Astrocyte (in vitro differentiated cells and primary cell): ENCODE results near the gene TOB1.

ENCODE experiments used
- EZH2 ChIP-seq: IDR thresholded peaks from 2 replicates; pipeline ENCODE4 v1.6.1; 2012; ENCODE audit warnings: mild to moderate bottlenecking, low read length, inconsistent platforms; ENCODE audit not compliant: insufficient read depth
- TF ChIP-seq, protein P1 (sequence below): IDR thresholded peaks from 2 replicates; pipeline ENCODE4 v1.5.1; 2011; ENCODE audit warnings: low read depth, mild to moderate bottlenecking, inconsistent platforms, low read length, moderate library complexity; ENCODE audit not compliant: insufficient read depth

DNA sequence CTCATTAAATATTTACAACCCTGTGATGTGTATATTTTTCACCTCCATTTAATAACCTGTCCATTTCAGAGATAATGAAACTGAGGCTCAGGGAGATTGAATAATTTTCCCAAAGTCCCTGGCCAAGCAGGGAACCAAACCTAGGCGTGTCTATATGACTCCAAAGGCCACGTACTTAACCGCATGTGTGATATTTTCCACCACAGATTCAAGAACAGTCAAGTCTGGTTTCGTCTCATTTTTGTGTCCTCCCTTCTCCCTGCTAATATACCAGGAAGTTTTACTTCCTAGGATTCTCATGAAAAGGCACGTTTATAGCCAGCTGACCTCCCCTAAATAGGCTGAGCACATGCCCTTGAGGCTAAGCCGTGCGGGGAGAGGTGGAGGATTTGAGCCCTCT, 15.5 kb downstream of the TOB1 start:
- TF ChIP-seq, protein P1, sequence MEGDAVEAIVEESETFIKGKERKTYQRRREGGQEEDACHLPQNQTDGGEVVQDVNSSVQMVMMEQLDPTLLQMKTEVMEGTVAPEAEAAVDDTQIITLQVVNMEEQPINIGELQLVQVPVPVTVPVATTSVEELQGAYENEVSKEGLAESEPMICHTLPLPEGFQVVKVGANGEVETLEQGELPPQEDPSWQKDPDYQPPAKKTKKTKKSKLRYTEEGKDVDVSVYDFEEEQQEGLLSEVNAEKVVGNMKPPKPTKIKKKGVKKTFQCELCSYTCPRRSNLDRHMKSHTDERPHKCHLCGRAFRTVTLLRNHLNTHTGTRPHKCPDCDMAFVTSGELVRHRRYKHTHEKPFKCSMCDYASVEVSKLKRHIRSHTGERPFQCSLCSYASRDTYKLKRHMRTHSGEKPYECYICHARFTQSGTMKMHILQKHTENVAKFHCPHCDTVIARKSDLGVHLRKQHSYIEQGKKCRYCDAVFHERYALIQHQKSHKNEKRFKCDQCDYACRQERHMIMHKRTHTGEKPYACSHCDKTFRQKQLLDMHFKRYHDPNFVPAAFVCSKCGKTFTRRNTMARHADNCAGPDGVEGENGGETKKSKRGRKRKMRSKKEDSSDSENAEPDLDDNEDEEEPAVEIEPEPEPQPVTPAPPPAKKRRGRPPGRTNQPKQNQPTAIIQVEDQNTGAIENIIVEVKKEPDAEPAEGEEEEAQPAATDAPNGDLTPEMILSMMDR, result no peak
- TF ChIP-seq EZH2, result no peak
